ENCODE data around the gene DIPK1B. TPM values are rescaled to one million over a fixed set of nuclear protein-coding genes. Genes with fewer than 3 reads are reported as not detected.

The DIPK1B gene
- total and polyA plus RNA-seq, 2 experiments from 2014 or later, result 18.7 to 60.0 TPM

DNA sequence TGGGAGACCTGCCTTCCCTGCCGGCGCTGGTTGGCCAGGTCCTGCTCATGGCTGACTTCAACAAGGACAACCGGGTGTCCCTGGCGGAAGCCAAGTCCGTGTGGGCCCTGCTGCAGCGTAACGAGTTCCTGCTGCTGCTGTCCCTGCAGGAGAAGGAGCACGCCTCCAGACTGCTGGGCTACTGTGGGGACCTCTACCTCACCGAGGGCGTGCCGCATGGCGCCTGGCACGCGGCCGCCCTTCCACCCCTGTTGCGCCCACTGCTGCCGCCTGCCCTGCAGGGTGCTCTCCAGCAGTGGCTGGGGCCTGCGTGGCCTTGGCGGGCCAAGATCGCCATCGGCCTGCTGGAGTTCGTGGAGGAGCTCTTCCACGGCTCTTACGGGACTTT lies 10.6 kb downstream of the DIPK1B start:
- Histone ChIP-seq H3K79me2 (replicated peaks; ENCODE audit: insufficient read depth) (peaks cover 26% of the 10 kb centered on the region), H2AFZ (no peak overlapping the region), H3K36me3 (ENCODE audit: insufficient read depth) (peaks cover 22% of the 10 kb centered on the region), H3K27me3 (ENCODE audit: insufficient read depth) (no peaks in the 10 kb centered on the region), H3K4me3 (no peak overlapping the region), H3K9me2 (ENCODE audit: insufficient read depth) (no peaks in the 10 kb centered on the region), H3K27ac (ENCODE audit: low read depth) (no peak overlapping the region), H3K4me2 (no peak overlapping the region), H4K20me1 (replicated peaks; ENCODE audit: insufficient read depth) (peaks cover 31% of the 10 kb centered on the region), H3K4me1 (ENCODE audit: insufficient read depth) (peaks cover 9% of the 10 kb centered on the region; the same call in 1 of the 2 replicates), H3F3A (replicated peaks; ENCODE audit: low read depth) (peaks cover 50% of the 10 kb centered on the region)
- Mint-ChIP-seq H3K27ac (no peak overlapping the region), H3K9me3 (no peaks in the 10 kb centered on the region), H3K36me3 (ENCODE audit: low read depth) (peaks cover 50% of the 10 kb centered on the region), H3K4me3 (no peak overlapping the region), H3K27me3 (ENCODE audit: insufficient read depth, low read depth, poor library complexity) (peaks cover 37% of the 10 kb centered on the region), H3K4me1 (peaks cover 21% of the 10 kb centered on the region)
- no peak for TF ChIP-seq POLR2AphosphoS5 (IDR thresholded peaks at IDR 0.05; ENCODE audit: low read depth)
- no peak; the same call in 2 of the 3 replicates for ATAC-seq
- DNase-seq (ENCODE audit: low spot score), result no peak

DNA sequence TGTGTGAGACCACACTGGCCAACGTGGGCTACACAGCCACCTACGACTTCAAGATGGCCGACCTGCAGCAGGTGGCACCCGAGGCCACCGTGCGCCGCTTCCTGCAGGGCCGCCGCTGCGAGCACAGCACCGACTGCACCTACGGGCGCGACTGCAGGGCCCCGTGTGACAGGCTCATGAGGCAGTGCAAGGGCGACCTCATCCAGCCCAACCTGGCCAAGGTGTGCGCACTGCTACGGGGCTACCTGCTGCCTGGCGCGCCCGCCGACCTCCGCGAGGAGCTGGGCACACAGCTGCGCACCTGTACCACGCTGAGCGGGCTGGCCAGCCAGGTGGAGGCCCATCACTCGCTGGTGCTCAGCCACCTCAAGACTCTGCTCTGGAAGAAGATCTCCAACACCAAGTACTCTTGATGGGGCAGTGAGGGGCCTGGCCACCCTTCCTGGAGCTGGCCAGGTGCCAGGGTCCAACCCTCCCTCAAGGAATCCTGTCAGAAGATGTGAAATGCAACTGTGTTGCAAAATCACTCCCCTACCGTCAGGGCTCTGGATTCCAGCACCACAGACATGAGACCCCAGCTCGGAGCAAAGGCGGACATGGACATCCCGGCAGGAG lies 11.1 kb downstream of the DIPK1B start:
- no peak overlapping the region for H3K4me3 Mint-ChIP-seq
- ATAC-seq (no peak), DNase-seq (ENCODE audit: low spot score) (no peak)
- no peaks in the 10 kb centered on the region for H3K9me3 Mint-ChIP-seq
- no peak overlapping the region for H2AFZ ChIP-seq
- peaks cover 9% of the 10 kb centered on the region; the same call in 1 of the 2 replicates for H3K4me1 ChIP-seq (ENCODE audit: insufficient read depth)
- no peaks in the 10 kb centered on the region for H3K9me2 ChIP-seq (ENCODE audit: insufficient read depth)
- H3K27me3 Mint-ChIP-seq (ENCODE audit: insufficient read depth, low read depth, poor library complexity), result peaks cover 34% of the 10 kb centered on the region
- no peak overlapping the region for H3K4me2 ChIP-seq
- peaks cover 50% of the 10 kb centered on the region for H3F3A ChIP-seq (replicated peaks; ENCODE audit: low read depth)
- H3K36me3 Mint-ChIP-seq (ENCODE audit: low read depth), result peaks cover 50% of the 10 kb centered on the region
- H3K36me3 ChIP-seq (ENCODE audit: insufficient read depth), result peaks cover 22% of the 10 kb centered on the region
- no peak overlapping the region for H3K27ac Mint-ChIP-seq
- H3K27me3 ChIP-seq (ENCODE audit: insufficient read depth), result peaks cover under 1% of the 10 kb centered on the region; the same call in 1 of the 2 replicates
- H3K79me2 ChIP-seq (replicated peaks; ENCODE audit: insufficient read depth), result peaks cover 26% of the 10 kb centered on the region
- H3K4me1 Mint-ChIP-seq, result peaks cover 21% of the 10 kb centered on the region
- H4K20me1 ChIP-seq (replicated peaks; ENCODE audit: insufficient read depth), result peaks cover 31% of the 10 kb centered on the region
- H3K27ac ChIP-seq (ENCODE audit: low read depth), result no peak overlapping the region; the same call in 1 of the 2 replicates
- no peak overlapping the region for H3K4me3 ChIP-seq
- no peak for TF ChIP-seq ZNF114 (CRISPR knock-in tag; IDR thresholded peaks at IDR 0.05)
- TF ChIP-seq POLR2AphosphoS5 (IDR thresholded peaks at IDR 0.05; ENCODE audit: low read depth), result no peak; the same call in 1 of the 2 replicates
- no peak for TF ChIP-seq EZH2 (IDR thresholded peaks at IDR 0.05; ENCODE audit: low read depth, unreplicated experiment)
- TF ChIP-seq, protein P1, sequence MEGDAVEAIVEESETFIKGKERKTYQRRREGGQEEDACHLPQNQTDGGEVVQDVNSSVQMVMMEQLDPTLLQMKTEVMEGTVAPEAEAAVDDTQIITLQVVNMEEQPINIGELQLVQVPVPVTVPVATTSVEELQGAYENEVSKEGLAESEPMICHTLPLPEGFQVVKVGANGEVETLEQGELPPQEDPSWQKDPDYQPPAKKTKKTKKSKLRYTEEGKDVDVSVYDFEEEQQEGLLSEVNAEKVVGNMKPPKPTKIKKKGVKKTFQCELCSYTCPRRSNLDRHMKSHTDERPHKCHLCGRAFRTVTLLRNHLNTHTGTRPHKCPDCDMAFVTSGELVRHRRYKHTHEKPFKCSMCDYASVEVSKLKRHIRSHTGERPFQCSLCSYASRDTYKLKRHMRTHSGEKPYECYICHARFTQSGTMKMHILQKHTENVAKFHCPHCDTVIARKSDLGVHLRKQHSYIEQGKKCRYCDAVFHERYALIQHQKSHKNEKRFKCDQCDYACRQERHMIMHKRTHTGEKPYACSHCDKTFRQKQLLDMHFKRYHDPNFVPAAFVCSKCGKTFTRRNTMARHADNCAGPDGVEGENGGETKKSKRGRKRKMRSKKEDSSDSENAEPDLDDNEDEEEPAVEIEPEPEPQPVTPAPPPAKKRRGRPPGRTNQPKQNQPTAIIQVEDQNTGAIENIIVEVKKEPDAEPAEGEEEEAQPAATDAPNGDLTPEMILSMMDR (conservative IDR thresholded peaks at IDR 0.05; ENCODE audit: low read depth in 2 of 2), result no peak
- no peak for TF ChIP-seq ZNF331 (CRISPR knock-in tag; IDR thresholded peaks at IDR 0.05; ENCODE audit: low read depth)
- no peak for TF ChIP-seq CREB1 (CRISPR knock-in tag; IDR thresholded peaks at IDR 0.05; ENCODE audit: low read depth)
- TF ChIP-seq, protein P2, sequence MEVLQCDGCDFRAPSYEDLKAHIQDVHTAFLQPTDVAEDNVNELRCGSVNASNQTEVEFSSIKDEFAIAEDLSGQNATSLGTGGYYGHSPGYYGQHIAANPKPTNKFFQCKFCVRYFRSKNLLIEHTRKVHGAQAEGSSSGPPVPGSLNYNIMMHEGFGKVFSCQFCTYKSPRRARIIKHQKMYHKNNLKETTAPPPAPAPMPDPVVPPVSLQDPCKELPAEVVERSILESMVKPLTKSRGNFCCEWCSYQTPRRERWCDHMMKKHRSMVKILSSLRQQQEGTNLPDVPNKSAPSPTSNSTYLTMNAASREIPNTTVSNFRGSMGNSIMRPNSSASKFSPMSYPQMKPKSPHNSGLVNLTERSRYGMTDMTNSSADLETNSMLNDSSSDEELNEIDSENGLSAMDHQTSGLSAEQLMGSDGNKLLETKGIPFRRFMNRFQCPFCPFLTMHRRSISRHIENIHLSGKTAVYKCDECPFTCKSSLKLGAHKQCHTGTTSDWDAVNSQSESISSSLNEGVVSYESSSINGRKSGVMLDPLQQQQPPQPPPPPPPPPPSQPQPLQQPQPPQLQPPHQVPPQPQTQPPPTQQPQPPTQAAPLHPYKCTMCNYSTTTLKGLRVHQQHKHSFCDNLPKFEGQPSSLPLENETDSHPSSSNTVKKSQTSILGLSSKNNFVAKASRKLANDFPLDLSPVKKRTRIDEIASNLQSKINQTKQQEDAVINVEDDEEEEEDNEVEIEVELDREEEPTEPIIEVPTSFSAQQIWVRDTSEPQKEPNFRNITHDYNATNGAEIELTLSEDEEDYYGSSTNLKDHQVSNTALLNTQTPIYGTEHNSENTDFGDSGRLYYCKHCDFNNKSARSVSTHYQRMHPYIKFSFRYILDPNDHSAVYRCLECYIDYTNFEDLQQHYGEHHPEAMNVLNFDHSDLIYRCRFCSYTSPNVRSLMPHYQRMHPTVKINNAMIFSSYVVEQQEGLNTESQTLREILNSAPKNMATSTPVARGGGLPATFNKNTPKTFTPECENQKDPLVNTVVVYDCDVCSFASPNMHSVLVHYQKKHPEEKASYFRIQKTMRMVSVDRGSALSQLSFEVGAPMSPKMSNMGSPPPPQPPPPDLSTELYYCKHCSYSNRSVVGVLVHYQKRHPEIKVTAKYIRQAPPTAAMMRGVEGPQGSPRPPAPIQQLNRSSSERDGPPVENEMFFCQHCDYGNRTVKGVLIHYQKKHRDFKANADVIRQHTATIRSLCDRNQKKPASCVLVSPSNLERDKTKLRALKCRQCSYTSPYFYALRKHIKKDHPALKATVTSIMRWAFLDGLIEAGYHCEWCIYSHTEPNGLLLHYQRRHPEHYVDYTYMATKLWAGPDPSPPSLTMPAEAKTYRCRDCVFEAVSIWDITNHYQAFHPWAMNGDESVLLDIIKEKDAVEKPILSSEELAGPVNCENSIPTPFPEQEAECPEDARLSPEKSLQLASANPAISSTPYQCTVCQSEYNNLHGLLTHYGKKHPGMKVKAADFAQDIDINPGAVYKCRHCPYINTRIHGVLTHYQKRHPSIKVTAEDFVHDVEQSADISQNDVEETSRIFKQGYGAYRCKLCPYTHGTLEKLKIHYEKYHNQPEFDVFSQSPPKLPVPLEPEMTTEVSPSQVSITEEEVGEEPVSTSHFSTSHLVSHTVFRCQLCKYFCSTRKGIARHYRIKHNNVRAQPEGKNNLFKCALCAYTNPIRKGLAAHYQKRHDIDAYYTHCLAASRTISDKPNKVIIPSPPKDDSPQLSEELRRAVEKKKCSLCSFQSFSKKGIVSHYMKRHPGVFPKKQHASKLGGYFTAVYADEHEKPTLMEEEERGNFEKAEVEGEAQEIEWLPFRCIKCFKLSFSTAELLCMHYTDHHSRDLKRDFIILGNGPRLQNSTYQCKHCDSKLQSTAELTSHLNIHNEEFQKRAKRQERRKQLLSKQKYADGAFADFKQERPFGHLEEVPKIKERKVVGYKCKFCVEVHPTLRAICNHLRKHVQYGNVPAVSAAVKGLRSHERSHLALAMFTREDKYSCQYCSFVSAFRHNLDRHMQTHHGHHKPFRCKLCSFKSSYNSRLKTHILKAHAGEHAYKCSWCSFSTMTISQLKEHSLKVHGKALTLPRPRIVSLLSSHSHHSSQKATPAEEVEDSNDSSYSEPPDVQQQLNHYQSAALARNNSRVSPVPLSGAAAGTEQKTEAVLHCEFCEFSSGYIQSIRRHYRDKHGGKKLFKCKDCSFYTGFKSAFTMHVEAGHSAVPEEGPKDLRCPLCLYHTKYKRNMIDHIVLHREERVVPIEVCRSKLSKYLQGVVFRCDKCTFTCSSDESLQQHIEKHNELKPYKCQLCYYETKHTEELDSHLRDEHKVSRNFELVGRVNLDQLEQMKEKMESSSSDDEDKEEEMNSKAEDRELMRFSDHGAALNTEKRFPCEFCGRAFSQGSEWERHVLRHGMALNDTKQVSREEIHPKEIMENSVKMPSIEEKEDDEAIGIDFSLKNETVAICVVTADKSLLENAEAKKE (CRISPR knock-in tag; IDR thresholded peaks at IDR 0.05), result no peak
- TF ChIP-seq, protein P3, sequence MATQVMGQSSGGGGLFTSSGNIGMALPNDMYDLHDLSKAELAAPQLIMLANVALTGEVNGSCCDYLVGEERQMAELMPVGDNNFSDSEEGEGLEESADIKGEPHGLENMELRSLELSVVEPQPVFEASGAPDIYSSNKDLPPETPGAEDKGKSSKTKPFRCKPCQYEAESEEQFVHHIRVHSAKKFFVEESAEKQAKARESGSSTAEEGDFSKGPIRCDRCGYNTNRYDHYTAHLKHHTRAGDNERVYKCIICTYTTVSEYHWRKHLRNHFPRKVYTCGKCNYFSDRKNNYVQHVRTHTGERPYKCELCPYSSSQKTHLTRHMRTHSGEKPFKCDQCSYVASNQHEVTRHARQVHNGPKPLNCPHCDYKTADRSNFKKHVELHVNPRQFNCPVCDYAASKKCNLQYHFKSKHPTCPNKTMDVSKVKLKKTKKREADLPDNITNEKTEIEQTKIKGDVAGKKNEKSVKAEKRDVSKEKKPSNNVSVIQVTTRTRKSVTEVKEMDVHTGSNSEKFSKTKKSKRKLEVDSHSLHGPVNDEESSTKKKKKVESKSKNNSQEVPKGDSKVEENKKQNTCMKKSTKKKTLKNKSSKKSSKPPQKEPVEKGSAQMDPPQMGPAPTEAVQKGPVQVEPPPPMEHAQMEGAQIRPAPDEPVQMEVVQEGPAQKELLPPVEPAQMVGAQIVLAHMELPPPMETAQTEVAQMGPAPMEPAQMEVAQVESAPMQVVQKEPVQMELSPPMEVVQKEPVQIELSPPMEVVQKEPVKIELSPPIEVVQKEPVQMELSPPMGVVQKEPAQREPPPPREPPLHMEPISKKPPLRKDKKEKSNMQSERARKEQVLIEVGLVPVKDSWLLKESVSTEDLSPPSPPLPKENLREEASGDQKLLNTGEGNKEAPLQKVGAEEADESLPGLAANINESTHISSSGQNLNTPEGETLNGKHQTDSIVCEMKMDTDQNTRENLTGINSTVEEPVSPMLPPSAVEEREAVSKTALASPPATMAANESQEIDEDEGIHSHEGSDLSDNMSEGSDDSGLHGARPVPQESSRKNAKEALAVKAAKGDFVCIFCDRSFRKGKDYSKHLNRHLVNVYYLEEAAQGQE (IDR thresholded peaks at IDR 0.05; ENCODE audit: unreplicated experiment), result no peak

Measured in GM23338 (cell line).